ENCODE measurements around the gene CHST15.

GRCh38 chr10:124101351-124101750 lies 8.0 kb upstream of the CHST15 start:
- TF ChIP-seq CTCF (IDR thresholded peaks at IDR 0.05) (no peak), POLR2A (IDR thresholded peaks at IDR 0.05) (no peak)

All from adrenal gland (tissue), 5 donors.